Hepatocyte (in vitro differentiated cells): ENCODE measurements around the gene TFG. TPM values are rescaled to one million over a fixed set of nuclear protein-coding genes. Genes with fewer than 3 reads are reported as not detected.

ENCODE experiments used
- DNase-seq: peaks from one replicate; pipeline ENCODE4 v3.0.0-alpha.2; 2016; ENCODE audit warnings: low spot score
- H2AFZ ChIP-seq: fragments of 200-600 bp; sonication (generic); 2 replicates; pipeline ENCODE4 v1.6.0; 2016; ENCODE audit warnings: antibody characterized with exemption, mild to moderate bottlenecking
- H3K27ac ChIP-seq: fragments of 200-600 bp; sonication (generic); 2 replicates; pipeline ENCODE4 v1.5.1; 2016; ENCODE audit warnings: mild to moderate bottlenecking
- H3K27me3 ChIP-seq: fragments of 200-600 bp; sonication (generic); 2 replicates; pipeline ENCODE4 v1.6.1; 2016
- H3K36me3 ChIP-seq: fragments of 200-600 bp; sonication (generic); replicated peaks from 2 replicates; pipeline ENCODE4 v1.5.1; 2016; ENCODE audit warnings: low read depth; ENCODE audit not compliant: insufficient read depth
- H3K4me1 ChIP-seq: fragments of 200-600 bp; sonication (generic); 2 replicates; pipeline ENCODE4 v1.5.1; 2016; ENCODE audit warnings: mild to moderate bottlenecking, moderate library complexity; ENCODE audit not compliant: insufficient read depth
- H3K4me2 ChIP-seq: fragments of 200-600 bp; sonication (generic); 2 replicates; pipeline ENCODE4 v1.6.0; 2016
- H3K4me3 ChIP-seq: fragments of 200-600 bp; sonication (generic); 2 replicates; pipeline ENCODE4 v1.5.1; 2016; ENCODE audit warnings: mild to moderate bottlenecking
- H3K79me2 ChIP-seq: fragments of 200-600 bp; sonication (generic); 2 replicates; pipeline ENCODE4 v1.6.0; 2017; ENCODE audit warnings: mild to moderate bottlenecking
- H3K9me2 ChIP-seq: fragments of 200-600 bp; sonication (generic); replicated peaks from 2 replicates; pipeline ENCODE4 v1.6.0; 2017; ENCODE audit warnings: mild to moderate bottlenecking; ENCODE audit not compliant: insufficient read depth
- H3K9me3 ChIP-seq: fragments of 200-600 bp; sonication (generic); 2 replicates; pipeline ENCODE4 v1.5.1; 2016; ENCODE audit warnings: low read depth, mild to moderate bottlenecking
- H4K20me1 ChIP-seq: fragments of 200-600 bp; sonication (generic); 2 replicates; pipeline ENCODE4 v1.6.0; 2016; ENCODE audit warnings: mild to moderate bottlenecking; ENCODE audit not compliant: insufficient read depth, poor library complexity, severe bottlenecking
- CTCF ChIP-seq: fragments of 200-600 bp; sonication (generic); IDR thresholded peaks from 2 replicates; pipeline ENCODE4 v1.5.1; 2016; ENCODE audit warnings: antibody characterized with exemption, mild to moderate bottlenecking; ENCODE audit not compliant: poor library complexity
- EZH2 ChIP-seq: fragments of 200-600 bp; sonication (generic); IDR thresholded peaks from 2 replicates; pipeline ENCODE4 v1.6.1; 2016; ENCODE audit warnings: antibody characterized with exemption, mild to moderate bottlenecking, borderline replicate concordance
- EZH2phosphoT487 ChIP-seq: fragments of 200-600 bp; sonication (generic); IDR thresholded peaks from one replicate; pipeline ENCODE4 v1.6.1; 2018; ENCODE audit warnings: antibody characterized with exemption, mild to moderate bottlenecking, low read depth, moderate library complexity; ENCODE audit not compliant: unreplicated experiment, severe bottlenecking
- WGBS: methylation state at CpG from one replicate; pipeline ENCODE4 v1.1.6; 2016; ENCODE audit warnings: low lambda C conversion rate; ENCODE audit errors: missing lambda C conversion rate; 5-methylcytosine and 5-hydroxymethylcytosine counted together
- polyA plus RNA-seq: library from polyadenylated mRNA; unstranded; fragments of >200 nt; fragmentation: Nextera tagmentation; extraction: Ambion mirVana; gene quantifications from 2 replicates; pipeline ENCODE4 v1.2.1, GENCODE V29; 2016
- total RNA-seq: library from RNA; depleted of rRNA; stranded (reverse); fragments of >200 nt; gene quantifications from 2 replicates; pipeline ENCODE4 v1.2.3, GENCODE V29; 2014

Gene TFG
- total and polyA plus RNA-seq, 2 experiments from 2014 or later: 150 to 228 TPM

DNA sequence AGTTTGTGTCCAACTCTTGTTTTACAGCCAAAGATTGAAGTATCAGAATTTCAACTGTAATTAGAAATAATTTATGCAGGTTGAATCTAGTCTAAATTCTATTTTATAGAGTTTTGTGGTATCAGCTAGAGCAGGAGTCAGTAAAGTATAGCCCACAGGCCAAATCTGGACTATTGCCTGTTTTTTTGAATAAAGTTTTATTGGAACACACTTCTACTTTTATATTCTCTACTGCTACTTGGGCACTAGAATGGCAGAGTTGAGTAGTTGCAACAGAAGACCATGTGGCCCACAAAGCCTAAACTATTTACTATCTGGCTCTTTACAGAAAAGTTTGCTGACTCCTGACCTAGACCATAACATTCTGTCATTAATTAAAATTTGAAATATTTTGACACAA is 36.3 kb downstream of the TFG start:
- Histone ChIP-seq H3K9me3 (no peaks in the 10 kb centered on the region), H3K4me1 (no peaks in the 10 kb centered on the region), H3K4me3 (no peak overlapping the region), H3K79me2 (peaks cover 19% of the 10 kb centered on the region), H3K36me3 (peaks cover 14% of the 10 kb centered on the region), H3K27me3 (no peaks in the 10 kb centered on the region), H3K9me2 (no peaks in the 10 kb centered on the region), H4K20me1 (no peaks in the 10 kb centered on the region), H2AFZ (no peak overlapping the region), H3K4me2 (no peak overlapping the region), H3K27ac (no peak overlapping the region)
- no peak for TF ChIP-seq CTCF
- TF ChIP-seq EZH2: no peak
- TF ChIP-seq EZH2phosphoT487: no peak
- no peak for DNase-seq

DNA sequence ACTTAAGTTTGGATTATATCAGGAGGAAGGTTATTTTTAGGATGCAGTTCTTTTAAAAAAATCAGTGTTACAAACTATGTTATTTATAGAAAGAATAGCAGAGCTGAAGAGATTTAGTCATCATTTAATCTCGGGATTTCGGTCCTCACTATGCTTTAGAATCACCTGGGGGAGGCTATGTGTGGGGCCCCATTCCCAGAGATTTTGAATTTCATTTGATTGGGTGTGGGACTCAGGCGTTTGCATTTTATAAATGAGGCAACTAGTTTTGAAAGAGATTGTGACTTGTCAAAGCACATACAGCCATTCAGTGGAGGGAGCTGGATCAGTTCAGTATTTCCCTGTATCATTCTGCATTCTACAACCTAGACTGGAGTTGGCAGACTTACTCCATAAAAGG is 36.8 kb downstream of the TFG start:
- H3K36me3 ChIP-seq: peaks cover 14% of the 10 kb centered on the region

GRCh38 chr3:100748220-100748619 is 38.9 kb downstream of the TFG start:
- Histone ChIP-seq H3K4me2 (no peak overlapping the region), H3K36me3 (peaks cover 14% of the 10 kb centered on the region), H3K9me2 (no peaks in the 10 kb centered on the region), H3K27me3 (no peaks in the 10 kb centered on the region), H3K9me3 (no peaks in the 10 kb centered on the region), H4K20me1 (no peaks in the 10 kb centered on the region), H2AFZ (no peak overlapping the region), H3K4me3 (no peak overlapping the region), H3K79me2 (peaks cover 9% of the 10 kb centered on the region), H3K27ac (no peak overlapping the region), H3K4me1 (no peaks in the 10 kb centered on the region)
- no peak for DNase-seq
- TF ChIP-seq CTCF: no peak
- no peak for TF ChIP-seq EZH2phosphoT487
- TF ChIP-seq EZH2: no peak
- 98% methylated on average over 6 of the region's 6 CpGs for WGBS

More for the DNA sequence above, 36.8 kb downstream of the TFG start:
- Histone ChIP-seq H3K27ac (no peak overlapping the region), H4K20me1 (no peaks in the 10 kb centered on the region), H3K9me3 (no peaks in the 10 kb centered on the region), H3K79me2 (peaks cover 18% of the 10 kb centered on the region), H3K4me1 (no peaks in the 10 kb centered on the region), H2AFZ (no peak overlapping the region), H3K4me3 (no peak overlapping the region), H3K9me2 (no peaks in the 10 kb centered on the region), H3K27me3 (no peaks in the 10 kb centered on the region), H3K4me2 (no peak overlapping the region)
- WGBS: 86% methylated on average over 3 of the region's 3 CpGs
- no peak for DNase-seq
- TF ChIP-seq EZH2phosphoT487 (no peak), EZH2 (no peak), CTCF (no peak)

DNA sequence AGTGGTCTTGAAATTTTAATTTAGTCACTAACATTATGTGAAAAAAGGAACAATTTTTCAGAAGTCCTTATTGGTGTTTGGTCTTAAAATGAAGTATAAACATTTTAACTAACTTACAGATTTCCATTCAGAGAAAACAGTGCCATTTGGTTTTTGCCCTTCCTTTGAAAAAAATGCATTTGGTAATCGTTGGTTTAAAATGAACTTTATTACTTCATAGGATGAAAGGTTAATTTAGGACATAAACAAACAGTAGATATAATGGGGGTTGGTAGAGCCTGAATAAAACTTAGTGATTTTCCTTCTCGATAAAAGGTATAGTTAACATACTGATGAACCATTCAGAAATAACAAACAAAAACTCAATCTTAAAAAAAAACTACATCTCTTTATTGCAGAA is 39.7 kb downstream of the TFG start:
- Histone ChIP-seq H3K9me3 (no peaks in the 10 kb centered on the region), H3K4me2 (no peak overlapping the region), H3K4me1 (no peaks in the 10 kb centered on the region), H3K79me2 (peaks cover 7% of the 10 kb centered on the region), H3K4me3 (no peak overlapping the region), H3K27ac (no peak overlapping the region), H2AFZ (no peak overlapping the region), H4K20me1 (no peaks in the 10 kb centered on the region), H3K36me3 (peaks cover 10% of the 10 kb centered on the region), H3K9me2 (no peaks in the 10 kb centered on the region), H3K27me3 (no peaks in the 10 kb centered on the region)
- no peak for TF ChIP-seq EZH2phosphoT487
- no peak for TF ChIP-seq CTCF
- no peak for TF ChIP-seq EZH2
- DNase-seq: no peak
- 47% methylated on average over 2 of the region's 2 CpGs for WGBS
